Measurements from ENCODE around the gene MRPS18A.
"Not testable (repeated sequence)": the region's sequence is repeated elsewhere in the genome, so short reads cannot be mapped to it uniquely, and the experiment has no call there.

MRPS18A gene

GRCh38 chr6:43705996-43706395, 18.4 kb upstream of the MRPS18A start:
- Histone ChIP-seq H3K4me3 (ENCODE audit: low read length) (no peak overlapping the region), H3K4me2 (ENCODE audit: low read length) (no peak overlapping the region), H3K27me3 (ENCODE audit: control insufficient read depth, insufficient read depth, low read length) (peaks cover 16% of the 10 kb centered on the region), H3K9me3 (replicated peaks; ENCODE audit: low read length) (no peaks in the 10 kb centered on the region), H3K36me3 (ENCODE audit: insufficient read depth, low read length) (no peaks in the 10 kb centered on the region), H3K9ac (ENCODE audit: low read depth, low read length) (no peak overlapping the region), H3K4me1 (ENCODE audit: control insufficient read depth, insufficient read depth, low read length) (peaks cover 37% of the 10 kb centered on the region)

GRCh38 chr6:43703512-43704429, 16.2 kb upstream of the MRPS18A start:
- Histone ChIP-seq H3K27me3 (ENCODE audit: control insufficient read depth, insufficient read depth, low read length) (peaks cover 10% of the 10 kb centered on the region), H3K4me1 (ENCODE audit: control insufficient read depth, insufficient read depth, low read length) (peaks cover 38% of the 10 kb centered on the region), H3K4me2 (ENCODE audit: low read length) (peak overlapping the region; percentile 70), H3K9me3 (replicated peaks; ENCODE audit: low read length) (no peaks in the 10 kb centered on the region), H3K4me3 (ENCODE audit: low read length) (no peak overlapping the region), H3K9ac (ENCODE audit: low read depth, low read length) (no peak overlapping the region), H3K36me3 (ENCODE audit: insufficient read depth, low read length) (no peaks in the 10 kb centered on the region)

GRCh38 chr6:43702534-43703440, 15.2 kb upstream of the MRPS18A start:
- Histone ChIP-seq H3K4me3 (ENCODE audit: low read length) (peak overlapping the region; percentile 33), H3K9me3 (replicated peaks; ENCODE audit: low read length) (no peaks in the 10 kb centered on the region), H3K4me1 (ENCODE audit: control insufficient read depth, insufficient read depth, low read length) (peaks cover 38% of the 10 kb centered on the region), H3K36me3 (ENCODE audit: insufficient read depth, low read length) (no peaks in the 10 kb centered on the region), H3K4me2 (ENCODE audit: low read length) (peak overlapping the region; percentile 70), H3K9ac (ENCODE audit: low read depth, low read length) (peak overlapping the region; percentile 56), H3K27me3 (ENCODE audit: control insufficient read depth, insufficient read depth, low read length) (peaks cover 10% of the 10 kb centered on the region)

- Histone ChIP-seq H3K9me3 (replicated peaks; ENCODE audit: low read length) (no peaks in the 10 kb centered on the region), H3K27me3 (ENCODE audit: control insufficient read depth, insufficient read depth, low read length) (peaks cover 10% of the 10 kb centered on the region), H3K4me2 (ENCODE audit: low read length) (peak overlapping the region; percentile 70), H3K9ac (ENCODE audit: low read depth, low read length) (peak overlapping the region; percentile 56), H3K36me3 (ENCODE audit: insufficient read depth, low read length) (no peaks in the 10 kb centered on the region), H3K4me3 (ENCODE audit: low read length) (peak overlapping the region; percentile 33), H3K4me1 (ENCODE audit: control insufficient read depth, insufficient read depth, low read length) (peaks cover 38% of the 10 kb centered on the region)
Observed at GRCh38 chr6:43702171-43702533, 14.6 kb upstream of the MRPS18A start.

GRCh38 chr6:43700939-43701560, 13.5 kb upstream of the MRPS18A start:
- H3K27me3 ChIP-seq (ENCODE audit: control insufficient read depth, insufficient read depth, low read length); H3K9me3 ChIP-seq (replicated peaks; ENCODE audit: low read length); H3K4me2 ChIP-seq (ENCODE audit: low read length); H3K4me3 ChIP-seq (ENCODE audit: low read length); H3K36me3 ChIP-seq (ENCODE audit: insufficient read depth, low read length); H3K9ac ChIP-seq (ENCODE audit: low read depth, low read length): not testable (repeated sequence)
- H3K4me1 ChIP-seq (ENCODE audit: control insufficient read depth, insufficient read depth, low read length), result peaks cover 34% of the 10 kb centered on the region

- Histone ChIP-seq H3K4me3 (ENCODE audit: low read length) (no peak overlapping the region), H3K27me3 (ENCODE audit: control insufficient read depth, insufficient read depth, low read length) (no peaks in the 10 kb centered on the region), H3K9me3 (replicated peaks; ENCODE audit: low read length) (no peaks in the 10 kb centered on the region), H3K36me3 (ENCODE audit: insufficient read depth, low read length) (no peaks in the 10 kb centered on the region), H3K4me2 (ENCODE audit: low read length) (peak overlapping the region; percentile 1), H3K4me1 (ENCODE audit: control insufficient read depth, insufficient read depth, low read length) (peaks cover 34% of the 10 kb centered on the region), H3K9ac (ENCODE audit: low read depth, low read length) (no peak overlapping the region)
Observed at GRCh38 chr6:43699564-43700186, 12.1 kb upstream of the MRPS18A start.

GRCh38 chr6:43698584-43699349, 11.2 kb upstream of the MRPS18A start:
- peak overlapping the region; percentile 42 for H3K4me2 ChIP-seq (ENCODE audit: low read length)
- H3K9ac ChIP-seq (ENCODE audit: low read depth, low read length), result no peak overlapping the region
- no peaks in the 10 kb centered on the region for H3K9me3 ChIP-seq (replicated peaks; ENCODE audit: low read length)
- peaks cover 34% of the 10 kb centered on the region for H3K4me1 ChIP-seq (ENCODE audit: control insufficient read depth, insufficient read depth, low read length)
- no peaks in the 10 kb centered on the region for H3K36me3 ChIP-seq (ENCODE audit: insufficient read depth, low read length)
- no peaks in the 10 kb centered on the region for H3K27me3 ChIP-seq (ENCODE audit: control insufficient read depth, insufficient read depth, low read length)
- H3K4me3 ChIP-seq (ENCODE audit: low read length), result no peak overlapping the region

- H3K4me2 ChIP-seq (ENCODE audit: low read length), result no peak overlapping the region
- H3K9ac ChIP-seq (ENCODE audit: low read depth, low read length), result no peak overlapping the region
- peaks cover 22% of the 10 kb centered on the region for H3K4me1 ChIP-seq (ENCODE audit: control insufficient read depth, insufficient read depth, low read length)
- H3K27me3 ChIP-seq (ENCODE audit: control insufficient read depth, insufficient read depth, low read length), result no peaks in the 10 kb centered on the region
- no peaks in the 10 kb centered on the region for H3K9me3 ChIP-seq (replicated peaks; ENCODE audit: low read length)
- no peak overlapping the region for H3K4me3 ChIP-seq (ENCODE audit: low read length)
- H3K36me3 ChIP-seq (ENCODE audit: insufficient read depth, low read length), result no peaks in the 10 kb centered on the region
Observed at GRCh38 chr6:43697421-43697820, 9.8 kb upstream of the MRPS18A start.

GRCh38 chr6:43695967-43696291, 8.3 kb upstream of the MRPS18A start:
- Histone ChIP-seq H3K9ac (ENCODE audit: low read depth, low read length) (no peak overlapping the region), H3K36me3 (ENCODE audit: insufficient read depth, low read length) (no peaks in the 10 kb centered on the region), H3K4me3 (ENCODE audit: low read length) (no peak overlapping the region), H3K4me2 (ENCODE audit: low read length) (no peak overlapping the region), H3K9me3 (replicated peaks; ENCODE audit: low read length) (no peaks in the 10 kb centered on the region), H3K27me3 (ENCODE audit: control insufficient read depth, insufficient read depth, low read length) (no peaks in the 10 kb centered on the region), H3K4me1 (ENCODE audit: control insufficient read depth, insufficient read depth, low read length) (peaks cover 15% of the 10 kb centered on the region)

- Histone ChIP-seq H3K4me1 (ENCODE audit: control insufficient read depth, insufficient read depth, low read length) (peaks cover 15% of the 10 kb centered on the region), H3K27me3 (ENCODE audit: control insufficient read depth, insufficient read depth, low read length) (no peaks in the 10 kb centered on the region), H3K36me3 (ENCODE audit: insufficient read depth, low read length) (no peaks in the 10 kb centered on the region), H3K9ac (ENCODE audit: low read depth, low read length) (no peak overlapping the region), H3K4me3 (ENCODE audit: low read length) (no peak overlapping the region), H3K4me2 (ENCODE audit: low read length) (no peak overlapping the region), H3K9me3 (replicated peaks; ENCODE audit: low read length) (no peaks in the 10 kb centered on the region)
Observed at GRCh38 chr6:43695215-43695966, 7.8 kb upstream of the MRPS18A start.
